A673 (cell line): ENCODE results near the gene TMEM184B. TPM values are rescaled to one million over a fixed set of nuclear protein-coding genes. Genes with fewer than 3 reads are reported as not detected.

Experiments used
- BruUV-seq: library from RNA; stranded (reverse); fragments of 400-500 nt; replicated peaks from 2 replicates; lab custom pipeline; 2021; lab: Mats Ljungman, UMichigan
- CTCF ChIA-PET: fragments of 300-600 bp; sonication (Branson Sonifier 250); formaldehyde crosslinking; loops from one replicate; lab custom pipeline; 2022; ENCODE audit warnings: antibody characterized with exemption; lab: Charles Lee
- POLR2A ChIA-PET: fragments of 300-600 bp; sonication (Branson Sonifier 250); formaldehyde crosslinking; loops from one replicate; lab custom pipeline; 2022; ENCODE audit warnings: antibody characterized with exemption; ENCODE audit not compliant: low non-redundant PET; lab: Charles Lee
- DNase-seq: peaks from one replicate; pipeline ENCODE4 v3.0.0-alpha.2; 2015; ENCODE audit warnings: low spot score
- H3K27ac ChIP-seq: fragments of 200-600 bp; sonication (generic); 2 replicates; pipeline ENCODE4 v1.5.1; 2016; ENCODE audit warnings: mixed run types, low read depth, mild to moderate bottlenecking, mixed read lengths, antibody characterized with exemption, low read length; ENCODE audit not compliant: poor library complexity, severe bottlenecking
- H3K27me3 ChIP-seq: fragments of 200-600 bp; sonication (generic); replicated peaks from 2 replicates; pipeline ENCODE4 v1.6.1; 2017; ENCODE audit warnings: mixed run types, low read depth, mild to moderate bottlenecking, mixed read lengths, antibody characterized with exemption, low read length; ENCODE audit not compliant: insufficient read depth, poor library complexity
- H3K36me3 ChIP-seq: fragments of 200-600 bp; sonication (generic); 2 replicates; pipeline ENCODE4 v1.6.1; 2016; ENCODE audit warnings: mixed run types, mild to moderate bottlenecking, mixed read lengths, antibody characterized with exemption, low read length; ENCODE audit not compliant: insufficient read depth, poor library complexity, severe bottlenecking
- H3K4me1 ChIP-seq: fragments of 200-600 bp; sonication (generic); 2 replicates; pipeline ENCODE4 v1.6.1; 2017; ENCODE audit warnings: mixed run types, mild to moderate bottlenecking, mixed read lengths, antibody characterized with exemption, low read length; ENCODE audit not compliant: insufficient read depth, poor library complexity, severe bottlenecking
- H3K4me3 ChIP-seq: fragments of 200-600 bp; sonication (generic); 2 replicates; pipeline ENCODE4 v1.5.1; 2016; ENCODE audit warnings: low read depth, mixed run types, mild to moderate bottlenecking, mixed read lengths, low read length; ENCODE audit not compliant: poor library complexity, severe bottlenecking
- H3K9me3 ChIP-seq: fragments of 200-600 bp; sonication (generic); 2 replicates; pipeline ENCODE4 v1.6.1; 2016; ENCODE audit warnings: mixed run types, low read depth, mild to moderate bottlenecking, mixed read lengths, antibody characterized with exemption, low read length; ENCODE audit not compliant: poor library complexity, severe bottlenecking
- CTCF ChIP-seq: fragments of 300-800, 200-600 bp; sonication (generic); conservative IDR thresholded peaks from 2 replicates; pipeline ENCODE4 v1.5.1; 2017; ENCODE audit warnings: low read depth, mild to moderate bottlenecking, antibody characterized with exemption, low read length, moderate library complexity, mixed read lengths
- EZH2 ChIP-seq: fragments of 200-600 bp; sonication (generic); IDR thresholded peaks from 2 replicates; pipeline ENCODE4 v1.6.1; 2017; ENCODE audit warnings: borderline replicate concordance, low read depth, mild to moderate bottlenecking, mixed read lengths, antibody characterized with exemption, low read length; ENCODE audit not compliant: poor library complexity, severe bottlenecking
- intact Hi-C: fragments of 100-400 bp; cut with micrococcal nuclease; formaldehyde crosslinking; loops from one replicate; pipeline ENCODE4 v1.10.0; 2022; ENCODE audit not compliant: unreplicated experiment
- total RNA-seq: library from RNA; stranded (reverse); gene quantifications from 2 replicates; pipeline ENCODE4 v1.2.3, GENCODE V29; 2021

Gene TMEM184B
- total RNA-seq, 1 experiment from 2014 or later, result 50.9 TPM

- intact Hi-C loops, result no loop called here
- no peaks in the 10 kb centered on the region for H3K36me3 ChIP-seq
- TF ChIP-seq EZH2 (no peak), CTCF (no peak)
- peaks cover 10% of the 10 kb centered on the region for H3K4me1 ChIP-seq
- no peak for DNase-seq
- BruUV-seq, result no TSS peak
- POLR2A ChIA-PET, result no interaction called here
- no peak overlapping the region for H3K4me3 ChIP-seq
- no peaks in the 10 kb centered on the region for H3K9me3 ChIP-seq
- no peak overlapping the region for H3K27ac ChIP-seq
- CTCF ChIA-PET, result no interaction called here
- H3K27me3 ChIP-seq, result no peaks in the 10 kb centered on the region
Observed at GRCh38 chr22:38247713-38248112, 25.1 kb downstream of the TMEM184B start.

- no peak overlapping the region for H3K27ac ChIP-seq
- H3K27me3 ChIP-seq, result no peaks in the 10 kb centered on the region
- intact Hi-C loops, result no loop called here
- H3K4me1 ChIP-seq, result peaks cover 10% of the 10 kb centered on the region
- CTCF ChIA-PET, result no interaction called here
- no TSS peak for BruUV-seq
- TF ChIP-seq CTCF (no peak), EZH2 (no peak)
- POLR2A ChIA-PET, result no interaction called here
- no peaks in the 10 kb centered on the region for H3K36me3 ChIP-seq
- no peak overlapping the region for H3K4me3 ChIP-seq
- H3K9me3 ChIP-seq, result no peaks in the 10 kb centered on the region
- no peak for DNase-seq
Observed at GRCh38 chr22:38246692-38247091, 26.1 kb downstream of the TMEM184B start.

GRCh38 chr22:38246046-38246658, 26.7 kb downstream of the TMEM184B start:
- ChIA-PET POLR2A (no interaction called here), CTCF (no interaction called here)
- intact Hi-C loops, result no loop called here
- Histone ChIP-seq H3K27ac (no peak overlapping the region), H3K4me1 (peaks cover 10% of the 10 kb centered on the region), H3K36me3 (no peaks in the 10 kb centered on the region), H3K9me3 (no peaks in the 10 kb centered on the region), H3K27me3 (no peaks in the 10 kb centered on the region), H3K4me3 (no peak overlapping the region)
- TF ChIP-seq CTCF, result no peak
- no peak for TF ChIP-seq EZH2
- BruUV-seq, result no TSS peak
- DNase-seq, result no peak
